GM18502 (cell line): Measurements from ENCODE around the gene DPAGT1.
"Not testable (repeated sequence)": the region's sequence is repeated elsewhere in the genome, so short reads cannot be mapped to it uniquely, and the experiment has no call there.

ENCODE experiments used
- ATAC-seq: cut with Tn5 transposase; IDR thresholded peaks from one replicate; pipeline ENCODE4 v1.9.1; 2021; ENCODE audit warnings: mild to moderate bottlenecking; ENCODE audit not compliant: unreplicated experiment, poor library complexity

DPAGT1 gene

DNA sequence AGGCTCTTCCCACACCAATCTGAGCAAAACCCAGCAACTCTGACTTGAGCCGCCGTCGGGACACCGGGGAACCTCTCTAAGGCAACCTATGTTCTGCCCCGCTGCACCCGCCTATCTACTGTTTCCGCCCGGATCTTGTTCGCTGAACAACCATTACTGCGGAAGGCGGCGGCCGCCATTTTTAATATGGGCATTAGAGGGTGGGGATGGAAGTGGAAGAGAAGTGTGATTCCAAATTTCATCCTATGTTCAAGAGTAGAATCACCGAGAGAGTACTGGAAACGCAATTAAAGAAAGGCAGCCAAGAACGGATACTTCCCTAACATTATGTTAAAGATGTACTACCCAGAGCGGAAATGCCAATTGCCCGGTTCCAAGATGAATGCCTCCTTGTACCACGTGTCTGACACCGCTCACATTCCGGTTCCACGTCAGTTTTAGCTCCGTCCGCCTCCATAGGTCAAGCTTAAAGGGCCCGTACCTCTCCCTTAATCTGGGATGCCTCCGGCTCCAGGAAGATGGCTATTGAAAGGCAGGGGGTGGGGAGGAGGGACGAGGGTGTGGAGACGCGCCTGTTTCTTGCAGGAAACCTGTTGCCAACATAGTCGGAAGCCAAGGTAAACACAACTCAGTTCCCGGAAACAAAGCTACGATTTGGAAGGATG is at the start of gene DPAGT1:
DPAGT1 (minus strand) TSS at position 95 of the 665 bp plus-strand sequence. CDS start 198 bp downstream, outside the sequence.
- peak; percentile 83 for ATAC-seq

DNA sequence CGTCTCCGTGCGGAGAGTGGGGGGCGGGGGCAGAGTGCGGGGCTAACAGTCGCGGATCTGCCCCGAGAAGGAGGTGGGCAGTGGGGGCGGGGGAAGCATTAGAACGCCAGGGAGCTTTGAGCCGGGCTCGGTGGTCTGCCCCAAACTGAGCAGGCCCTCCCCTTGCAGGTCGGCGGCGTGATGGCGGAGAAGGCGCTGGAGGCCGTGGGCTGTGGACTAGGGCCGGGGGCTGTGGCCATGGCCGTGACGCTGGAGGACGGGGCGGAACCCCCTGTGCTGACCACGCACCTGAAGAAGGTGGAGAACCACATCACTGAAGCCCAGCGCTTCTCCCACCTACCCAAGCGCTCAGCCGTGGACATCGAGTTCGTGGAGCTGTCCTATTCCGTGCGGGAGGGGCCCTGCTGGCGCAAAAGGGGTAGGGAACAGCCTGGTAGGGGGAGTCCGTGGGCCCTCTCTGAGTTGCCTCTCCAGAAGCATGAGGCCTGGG is 48.2 kb upstream of the DPAGT1 start:
- no peak for ATAC-seq

- no peak for ATAC-seq
Observed at GRCh38 chr11:119149018-119149785, 47.5 kb upstream of the DPAGT1 start, which contains the start of gene ABCG4. Gene ABCG4 (plus strand): TSS chr11:119149052. CDS start chr11:119149966, 914 bp downstream.

GRCh38 chr11:119148720-119149017 is 47.0 kb upstream of the DPAGT1 start:
- no peak for ATAC-seq

GRCh38 chr11:119147604-119148333 is 46.1 kb upstream of the DPAGT1 start:
- ATAC-seq = no peak

- ATAC-seq = no peak
Observed at GRCh38 chr11:119145551-119145950, 43.9 kb upstream of the DPAGT1 start.

DNA sequence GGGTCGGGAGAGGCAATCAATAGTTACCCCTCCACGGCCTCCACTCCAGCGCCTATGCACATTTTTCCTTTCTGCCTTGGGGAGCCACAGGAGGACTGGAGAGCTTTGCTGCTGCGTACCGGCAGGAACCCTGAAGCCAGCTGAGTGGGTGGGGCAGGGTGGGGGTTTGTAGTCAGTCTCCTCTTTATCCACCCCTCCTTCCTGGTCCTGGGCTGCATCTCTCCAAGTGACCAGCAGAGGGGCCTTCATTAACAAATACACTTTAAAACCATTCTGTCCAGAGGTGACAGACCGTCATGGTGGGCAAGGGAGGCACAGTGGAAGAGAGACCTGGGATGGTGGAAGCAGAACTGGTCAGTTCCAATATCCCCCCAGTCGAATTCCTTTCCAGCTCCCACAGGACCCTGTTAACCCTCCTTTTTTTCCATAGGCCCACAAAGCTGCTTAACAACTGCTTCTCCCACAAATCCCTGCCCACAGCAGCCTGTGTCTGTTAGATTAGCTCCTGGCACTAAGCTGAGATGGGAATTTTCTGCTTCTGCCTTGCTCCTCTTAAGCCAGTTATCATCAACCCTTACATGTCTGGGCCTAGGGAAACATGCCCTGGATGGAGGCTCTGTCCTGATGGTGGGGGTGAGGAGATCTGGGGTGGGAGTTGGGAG is 43.3 kb upstream of the DPAGT1 start:
- ATAC-seq = no peak

DNA sequence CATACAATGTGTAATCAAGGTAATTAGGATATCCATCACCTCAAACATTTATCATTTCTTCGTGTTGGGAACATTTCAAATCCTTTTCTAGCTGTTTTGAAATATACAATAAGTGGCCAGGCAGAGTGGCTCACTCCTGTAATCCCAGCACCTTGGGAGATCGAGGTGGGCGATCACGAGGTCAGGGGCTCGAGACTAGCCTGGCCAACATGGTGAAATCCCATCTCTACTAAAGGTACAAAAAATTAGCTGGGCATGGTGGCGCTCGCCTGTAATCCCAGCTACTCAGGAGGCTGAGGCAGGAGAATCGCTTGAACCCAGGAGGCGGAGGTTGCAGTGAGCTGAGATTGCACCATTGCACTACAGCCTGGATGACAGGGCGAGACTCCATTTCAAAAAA is 37.6 kb upstream of the DPAGT1 start:
- not testable (repeated sequence) for ATAC-seq

- no peak for ATAC-seq
Observed at GRCh38 chr11:119134389-119134978, 32.8 kb upstream of the DPAGT1 start.

DNA sequence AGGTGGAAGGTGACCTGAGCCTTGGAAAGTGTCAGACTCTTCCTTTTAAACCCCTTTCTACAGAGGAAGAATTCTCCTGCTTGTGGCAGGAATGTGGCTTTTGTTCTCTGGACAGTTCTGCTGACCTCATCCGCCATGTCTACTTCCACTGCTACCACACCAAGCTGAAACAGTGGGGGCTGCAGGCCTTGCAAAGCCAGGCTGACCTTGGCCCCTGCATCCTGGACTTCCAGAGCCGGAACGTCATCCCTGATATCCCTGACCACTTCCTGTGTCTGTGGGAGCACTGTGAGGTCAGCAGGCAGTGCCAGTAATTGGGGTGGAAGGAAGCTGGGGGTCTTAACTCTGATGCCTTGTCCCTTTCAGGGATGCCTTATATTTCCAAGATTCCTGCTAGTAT is 29.0 kb upstream of the DPAGT1 start:
- no peak for ATAC-seq

GRCh38 chr11:119126675-119127268 is 25.1 kb upstream of the DPAGT1 start:
- no peak for ATAC-seq

DNA sequence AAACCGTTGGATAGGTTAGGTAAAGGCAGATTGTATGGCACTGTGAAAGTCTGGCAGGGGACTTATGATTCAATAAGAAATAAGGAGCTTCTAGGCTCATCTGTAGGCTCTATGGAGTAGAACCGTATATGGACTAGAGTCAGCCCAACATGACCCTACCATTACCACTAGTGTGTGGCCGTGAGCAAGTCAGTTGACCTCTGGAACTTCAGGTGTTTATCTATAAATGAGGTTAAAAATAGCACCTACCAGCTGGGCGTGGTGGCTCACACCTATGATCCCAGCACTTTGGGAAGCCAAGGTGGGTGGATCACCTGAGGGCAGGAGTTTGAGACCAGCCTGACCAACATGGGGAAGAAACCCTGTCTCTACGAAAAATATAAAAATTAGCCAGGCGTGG is 24.2 kb upstream of the DPAGT1 start:
- ATAC-seq = no peak

DNA sequence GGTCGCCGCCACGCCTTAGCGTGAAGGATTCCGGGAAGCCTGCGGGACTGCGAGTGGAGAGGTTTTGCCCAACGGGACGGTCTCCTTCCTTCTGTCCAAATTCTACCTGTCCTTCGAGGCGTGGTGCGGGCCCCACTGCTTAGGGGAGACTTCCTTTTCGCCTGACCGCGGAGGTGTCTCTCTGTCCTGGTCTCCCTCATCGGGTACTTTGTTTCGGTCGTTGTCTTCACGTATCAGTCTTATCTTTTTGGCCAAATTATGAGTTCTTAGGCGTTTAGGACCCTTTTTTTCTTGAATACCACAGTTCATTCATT is 20.1 kb upstream of the DPAGT1 start:
- no peak for ATAC-seq

- ATAC-seq = peak; percentile 91
Observed at GRCh38 chr11:119121008-119121810, 19.6 kb upstream of the DPAGT1 start, which contains the start of gene HINFP. Gene HINFP (plus strand): TSS chr11:119121580. CDS start chr11:119126945, 5,365 bp downstream.

- ATAC-seq = no peak
Observed at GRCh38 chr11:119120639-119121007, 19.0 kb upstream of the DPAGT1 start.

DNA sequence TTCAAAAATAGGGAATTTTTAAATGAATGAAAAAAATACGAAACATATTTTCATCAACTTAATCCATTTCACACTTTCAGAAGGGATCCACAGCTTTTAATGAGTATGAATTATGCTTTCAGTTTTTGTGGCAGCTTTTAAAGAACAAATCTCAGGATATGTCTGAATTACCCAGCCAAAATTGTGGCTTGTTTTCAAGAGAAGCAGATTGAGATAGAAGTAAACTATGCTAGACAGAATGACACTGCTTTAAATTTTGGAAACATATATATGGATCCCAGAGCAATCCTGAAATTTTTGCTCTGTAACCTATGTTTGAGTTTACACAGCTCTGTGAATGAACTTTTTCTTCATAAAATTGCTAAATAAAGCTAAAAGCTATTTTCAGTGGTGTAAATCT is 17.3 kb upstream of the DPAGT1 start:
- ATAC-seq = no peak

- no peak for ATAC-seq
Observed at GRCh38 chr11:119118227-119118626, 16.6 kb upstream of the DPAGT1 start.

GRCh38 chr11:119117004-119117706 is 15.5 kb upstream of the DPAGT1 start:
- no peak for ATAC-seq
